Stimulated activated CD4-positive, alpha-beta T cell treated with anti-CD3 and anti-CD28 coated beads, Interleukin-12 subunit alpha, Interleukin-12 subunit beta, amount 100 ng/mL, for 48 hours (primary cell): ENCODE results near the gene ATRN.
"Not testable (repeated sequence)": the region's sequence is repeated elsewhere in the genome, so short reads cannot be mapped to it uniquely, and the experiment has no call there.

Experiments
- DNase-seq, 3 donors: peaks; one replicate each; pipeline ENCODE4 v3.0.0-alpha.2; 2020; ENCODE audit warnings: low read depth in 2 of 3, low spot score in 1 of 3

ATRN gene

GRCh38 chr20:3470627-3471396 lies at the start of gene ATRN:
Gene ATRN, plus strand, starts transcription at chr20:3471018. Its CDS starts 90 bp downstream, at chr20:3471108.
- peak; percentile 85 to 94 (median 92) for DNase-seq

- no peak for DNase-seq
Measured at GRCh38 chr20:3421985-3422384, 48.8 kb upstream of the ATRN start.

DNA sequence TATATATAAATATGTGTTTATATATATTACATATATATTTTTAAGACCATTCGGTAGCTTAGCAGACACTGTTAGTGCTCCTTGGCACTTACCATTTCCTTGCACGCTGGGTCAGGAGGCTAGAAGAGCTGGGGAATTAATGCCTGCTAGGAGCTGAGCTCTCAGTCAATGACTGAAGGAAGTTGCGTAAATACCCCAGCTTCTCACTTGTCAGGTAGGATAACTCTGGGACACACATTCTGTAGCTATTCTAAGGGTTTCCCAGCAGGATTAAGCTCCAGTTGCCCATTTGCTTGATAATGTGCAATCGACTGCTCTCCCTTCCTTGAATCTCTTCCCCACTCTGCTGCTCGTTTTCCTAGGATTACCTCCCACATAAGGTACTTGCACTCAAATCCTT lies 47.7 kb upstream of the ATRN start:
- DNase-seq, result no peak

- not testable (repeated sequence) for DNase-seq
Measured at GRCh38 chr20:3426766-3427165, 44.1 kb upstream of the ATRN start.

GRCh38 chr20:3430376-3431069 lies 40.3 kb upstream of the ATRN start:
- DNase-seq, result no peak

- DNase-seq, result no peak
Measured at GRCh38 chr20:3431109-3431508, 39.7 kb upstream of the ATRN start.

DNA sequence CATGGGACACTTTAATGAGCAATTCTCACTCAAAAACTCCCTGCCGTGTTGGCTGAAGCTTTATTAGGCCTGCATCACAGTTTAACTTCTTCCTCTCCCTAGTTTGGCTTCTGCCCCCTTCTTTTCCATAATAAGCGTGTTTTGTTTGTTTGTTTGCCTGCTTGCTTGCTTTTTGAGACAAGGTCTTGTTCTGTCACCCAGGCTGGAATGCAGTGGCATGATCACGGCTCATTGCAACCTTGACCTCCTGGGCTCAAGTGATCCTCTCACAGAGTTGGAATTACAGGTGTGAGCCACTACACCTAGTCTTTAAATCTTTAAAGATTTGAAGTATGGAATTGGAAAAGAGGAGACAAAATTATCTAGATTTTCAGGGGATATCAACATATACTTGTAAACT lies 38.0 kb upstream of the ATRN start:
- no peak for DNase-seq

DNA sequence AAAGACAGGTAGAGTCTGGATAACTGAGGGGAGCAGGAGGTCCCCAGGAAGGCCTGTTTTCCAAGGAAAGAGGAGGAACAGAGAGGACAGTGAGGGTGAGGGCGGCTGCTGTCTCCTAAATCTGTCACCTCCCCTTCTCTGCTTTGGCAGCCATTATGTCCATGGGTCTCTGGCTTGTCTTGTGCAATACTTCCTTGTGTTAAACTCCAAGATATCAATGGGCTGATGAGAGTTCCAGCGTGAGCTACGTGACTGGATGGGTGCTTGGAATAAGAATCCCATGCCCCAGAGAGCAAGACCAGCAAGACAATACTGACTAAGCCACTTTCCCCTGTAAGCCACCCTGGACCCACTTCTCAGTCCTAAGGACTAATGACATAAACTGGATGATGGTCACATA lies 37.1 kb upstream of the ATRN start:
- DNase-seq, result no peak

DNA sequence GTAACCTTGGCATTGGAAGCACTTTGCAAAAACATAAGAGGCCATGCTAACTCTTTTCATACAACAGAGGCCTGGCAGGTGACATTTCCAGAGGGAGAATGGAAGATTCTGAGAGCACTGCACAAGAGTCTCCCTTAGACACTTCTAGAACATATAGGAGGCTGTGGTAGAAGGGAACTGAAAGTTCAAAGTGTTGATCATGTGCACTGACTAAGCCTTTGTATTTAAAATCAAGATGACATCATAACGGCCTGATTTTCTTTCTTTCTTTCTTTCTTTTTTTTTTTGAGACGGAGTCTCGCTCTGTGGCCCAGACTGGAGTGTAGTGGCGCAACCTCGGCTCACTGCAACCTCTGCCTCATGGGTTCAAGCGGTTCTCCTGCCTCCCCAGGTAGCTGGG lies 36.6 kb upstream of the ATRN start:
- no peak for DNase-seq

- DNase-seq, result no peak
Measured at GRCh38 chr20:3436864-3437574, 33.8 kb upstream of the ATRN start.

- no peak for DNase-seq
Measured at GRCh38 chr20:3446779-3447178, 24.0 kb upstream of the ATRN start.

DNA sequence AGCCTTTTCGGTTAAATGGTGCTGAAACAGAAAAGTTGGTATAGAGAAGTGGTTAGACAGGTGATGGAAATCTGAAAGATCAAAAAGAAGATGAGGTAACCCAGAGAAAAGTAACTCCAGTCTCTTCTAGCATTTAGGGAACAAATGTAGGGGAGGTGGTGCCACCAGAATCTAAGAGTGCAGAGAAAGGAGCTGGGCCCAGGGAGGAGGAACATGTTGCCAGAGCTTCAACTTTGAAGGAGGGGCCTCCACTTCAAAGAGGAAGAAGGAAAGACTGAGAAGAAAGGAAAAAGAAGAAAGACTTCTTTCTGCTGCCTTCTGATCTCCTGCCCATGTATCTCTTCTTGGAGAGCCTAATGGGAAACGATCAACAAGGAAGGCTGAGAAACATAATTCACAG lies 23.5 kb upstream of the ATRN start:
- DNase-seq, result no peak

DNA sequence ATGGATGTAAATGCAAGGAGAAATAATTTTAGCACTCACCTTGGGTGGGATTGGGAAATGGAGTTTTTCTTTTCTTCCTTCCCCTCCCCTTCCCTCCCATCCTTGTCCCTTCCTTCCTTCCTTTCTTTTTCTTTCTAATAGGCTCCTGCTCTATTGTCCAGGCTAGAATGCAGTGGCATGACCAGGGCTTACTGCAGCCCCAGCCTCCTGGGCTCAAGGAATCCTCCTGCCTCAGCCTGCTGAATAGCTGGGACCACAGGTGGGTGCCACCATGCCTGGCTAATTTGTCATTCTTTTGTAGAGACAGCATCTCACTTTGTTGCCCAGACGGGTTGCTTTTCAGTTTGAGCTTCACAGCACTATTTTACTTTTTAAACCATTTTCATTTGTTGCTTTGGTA lies 21.5 kb upstream of the ATRN start:
- no peak for DNase-seq

- no peak for DNase-seq
Measured at GRCh38 chr20:3452136-3452535, 18.7 kb upstream of the ATRN start.

- no peak for DNase-seq
Measured at GRCh38 chr20:3452690-3453089, 18.1 kb upstream of the ATRN start.

DNA sequence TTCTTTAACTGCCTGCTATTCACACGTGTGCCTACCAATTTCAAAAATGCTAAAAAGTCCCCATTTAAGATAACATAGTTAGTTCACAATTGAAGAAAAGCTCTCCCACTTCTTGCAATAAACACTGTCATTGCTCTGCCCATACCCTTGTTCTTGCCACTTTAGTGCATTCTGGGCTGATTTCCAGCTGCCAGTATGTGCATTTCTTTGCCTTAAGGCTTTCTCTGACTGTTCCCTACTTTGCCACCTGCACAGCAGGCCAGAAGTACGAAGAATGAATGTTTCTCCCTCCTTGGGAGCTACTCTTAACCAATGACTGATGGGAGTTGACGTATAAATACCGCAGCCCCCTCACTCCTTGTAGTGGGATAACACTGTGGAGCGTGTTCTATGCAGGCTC lies 16.0 kb upstream of the ATRN start:
- no peak for DNase-seq

GRCh38 chr20:3456648-3457047 lies 14.2 kb upstream of the ATRN start:
- no peak for DNase-seq

GRCh38 chr20:3459881-3460307 lies 10.9 kb upstream of the ATRN start:
- DNase-seq, result no peak

GRCh38 chr20:3461211-3461771 lies 9.5 kb upstream of the ATRN start:
- no peak for DNase-seq

- DNase-seq, result no peak
Measured at GRCh38 chr20:3461911-3462677, 8.7 kb upstream of the ATRN start.

DNA sequence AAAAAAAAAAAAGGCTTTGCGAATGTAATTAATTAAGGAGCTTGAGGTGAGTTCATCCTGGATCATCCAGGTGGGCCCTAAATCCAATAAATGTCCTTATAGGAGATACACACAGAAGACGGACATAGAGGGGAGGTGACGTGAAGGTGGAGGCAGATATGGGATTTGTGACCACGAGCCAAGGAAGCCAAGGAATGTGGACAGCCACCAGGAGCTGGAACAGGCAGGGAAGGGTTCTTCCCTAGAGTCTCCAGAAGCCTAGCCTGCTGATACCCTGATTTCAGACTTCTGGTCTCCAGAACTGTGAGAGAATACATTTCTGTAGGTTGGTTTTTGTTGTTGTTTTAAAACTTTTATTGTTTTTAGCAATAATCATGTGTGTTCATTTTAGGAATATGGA lies 6.7 kb upstream of the ATRN start:
- no peak for DNase-seq
